HEK293 (cell line): Measurements from ENCODE around the gene RHOD.
A peak's percentile ranks its signal among the peaks of the same experiment; 100 is the strongest.

Experiments used
- CTCF ChIA-PET: fragments of 350-600 bp; formaldehyde crosslinking; extraction: SDS; loops from one replicate; lab custom pipeline; 2021; ENCODE audit warnings: antibody characterized with exemption; lab: Yijun Ruan, JAX
- POLR2A ChIA-PET: fragments of 300-600 bp; formaldehyde crosslinking; extraction: SDS; loops from one replicate; lab custom pipeline; 2020; ENCODE audit warnings: antibody characterized with exemption, inconsistent platforms; lab: Yijun Ruan, JAX
- H3K27ac ChIP-seq: fragments of 200-500 bp; sonication (Bioruptor generic); 2 replicates; pipeline ENCODE4 v1.5.1; 2014; ENCODE audit warnings: low read depth, low read length, control low read depth, inconsistent platforms; ENCODE audit errors: extremely low read depth
- H3K36me3 ChIP-seq, 2 experiments: fragments of 200-500 bp in 1 of 2; sonication (Bioruptor generic) in 1 of 2; 1 replicate in 1 of 2; 2 replicates in 1 of 2; pipeline ENCODE4 v1.5.1; 2014 to 2017; ENCODE audit warnings: inconsistent platforms in 2 of 2, low read length in 2 of 2; ENCODE audit not compliant: control insufficient read depth in 2 of 2, insufficient read depth in 1 of 2
- H3K4me1 ChIP-seq: fragments of 200-500 bp; sonication (Bioruptor generic); 2 replicates; pipeline ENCODE4 v1.5.1; 2014; ENCODE audit warnings: mild to moderate bottlenecking, low read length, inconsistent platforms; ENCODE audit not compliant: control insufficient read depth, insufficient read depth
- H3K4me3 ChIP-seq: 2 replicates; pipeline ENCODE4 v1.5.1; 2011; ENCODE audit warnings: low read depth, mild to moderate bottlenecking, control low read depth, low read length, moderate library complexity
- H3K9me3 ChIP-seq: fragments of 200-500 bp; sonication (Bioruptor generic); 2 replicates; pipeline ENCODE4 v1.5.1; 2014; ENCODE audit warnings: low read depth, low read length, inconsistent platforms; ENCODE audit not compliant: control insufficient read depth, insufficient read depth
- EGR2 ChIP-seq: fragments of 450-650 bp; formaldehyde crosslinking; IDR thresholded peaks from 2 replicates; pipeline ENCODE4 v1.5.1; 2016; ENCODE audit warnings: low read depth, missing biosample characterization, missing genetic modification characterization
- HOXC10 ChIP-seq: sonication (generic); formaldehyde crosslinking; IDR thresholded peaks from 2 replicates; pipeline ENCODE4 v1.8.1; 2023; ENCODE audit warnings: mild to moderate bottlenecking, missing genetic modification reagents
- KLF10 ChIP-seq: fragments of 450-650 bp; IDR thresholded peaks from 2 replicates; pipeline ENCODE4 v1.5.1; 2018; ENCODE audit warnings: missing biosample characterization, mild to moderate bottlenecking, missing genetic modification characterization
- MEIS1 ChIP-seq: sonication (generic); formaldehyde crosslinking; IDR thresholded peaks from 2 replicates; pipeline ENCODE4 v1.8.1; 2022; ENCODE audit warnings: missing genetic modification reagents, mild to moderate bottlenecking, borderline replicate concordance
- PATZ1 ChIP-seq: fragments of 450-650 bp; formaldehyde crosslinking; IDR thresholded peaks from 2 replicates; pipeline ENCODE4 v1.5.1; 2016; ENCODE audit warnings: missing biosample characterization, missing genetic modification characterization
- PRDM1 ChIP-seq: fragments of 450-650 bp; formaldehyde crosslinking; IDR thresholded peaks from 2 replicates; pipeline ENCODE4; 2016; ENCODE audit warnings: missing biosample characterization, missing genetic modification characterization
- REST ChIP-seq: fragments of 450-650 bp; formaldehyde crosslinking; IDR thresholded peaks from 2 replicates; pipeline ENCODE4 v1.5.1; 2016; ENCODE audit warnings: missing biosample characterization, missing genetic modification characterization
- YY2 ChIP-seq: fragments of 450-650 bp; formaldehyde crosslinking; IDR thresholded peaks from 2 replicates; pipeline ENCODE4 v1.5.1; 2016; ENCODE audit warnings: missing biosample characterization, missing genetic modification characterization
- ZFHX2 ChIP-seq: fragments of 450-650 bp; formaldehyde crosslinking; conservative IDR thresholded peaks from 2 replicates; pipeline ENCODE4 v1.5.1; 2016; ENCODE audit warnings: missing biosample characterization, missing genetic modification characterization
- ZNF211 ChIP-seq: fragments of 450-650 bp; formaldehyde crosslinking; IDR thresholded peaks from 2 replicates; pipeline ENCODE4 v1.5.1; 2016; ENCODE audit warnings: low read depth, missing biosample characterization, missing genetic modification characterization
- ZNF248 ChIP-seq: fragments of 450-650 bp; formaldehyde crosslinking; IDR thresholded peaks from 2 replicates; pipeline ENCODE4 v1.5.1; 2017; ENCODE audit warnings: missing biosample characterization, missing genetic modification characterization
- ZNF341 ChIP-seq: fragments of 450-650 bp; formaldehyde crosslinking; IDR thresholded peaks from 2 replicates; pipeline ENCODE4; 2016; ENCODE audit warnings: low read depth, missing biosample characterization, missing genetic modification characterization
- ZNF488 ChIP-seq: fragments of 450-650 bp; formaldehyde crosslinking; IDR thresholded peaks from 2 replicates; pipeline ENCODE4 v1.5.1; 2016; ENCODE audit warnings: missing biosample characterization, missing genetic modification characterization
- ZNF529 ChIP-seq: fragments of 450-650 bp; formaldehyde crosslinking; IDR thresholded peaks from 2 replicates; pipeline ENCODE4 v1.5.1; 2017; ENCODE audit warnings: missing genetic modification characterization, missing biosample characterization; ENCODE audit not compliant: insufficient replicate concordance
- ZNF560 ChIP-seq: fragments of 450-650 bp; formaldehyde crosslinking; IDR thresholded peaks from 2 replicates; pipeline ENCODE4 v1.5.1; 2017; ENCODE audit warnings: missing biosample characterization, missing genetic modification characterization, borderline replicate concordance
- ZNF571 ChIP-seq: fragments of 450-650 bp; formaldehyde crosslinking; IDR thresholded peaks from 2 replicates; pipeline ENCODE4 v1.5.0; 2017; ENCODE audit warnings: missing biosample characterization, missing genetic modification characterization
- ZNF623 ChIP-seq: fragments of 450-650 bp; formaldehyde crosslinking; IDR thresholded peaks from 2 replicates; pipeline ENCODE4 v1.5.1; 2016; ENCODE audit warnings: missing biosample characterization, missing genetic modification characterization
- ZNF629 ChIP-seq: fragments of 450-650 bp; formaldehyde crosslinking; IDR thresholded peaks from 2 replicates; pipeline ENCODE4 v1.5.1; 2017; ENCODE audit warnings: missing biosample characterization, missing genetic modification characterization
- ZNF670 ChIP-seq: fragments of 450-650 bp; formaldehyde crosslinking; IDR thresholded peaks from 2 replicates; pipeline ENCODE4 v1.5.1; 2016; ENCODE audit warnings: missing biosample characterization, missing genetic modification characterization, low read depth
- ZNF677 ChIP-seq: fragments of 450-650 bp; IDR thresholded peaks from 2 replicates; pipeline ENCODE4 v1.5.0; 2018; ENCODE audit warnings: missing biosample characterization, mild to moderate bottlenecking, missing genetic modification characterization, moderate library complexity
- ZNF747 ChIP-seq: fragments of 450-650 bp; formaldehyde crosslinking; IDR thresholded peaks from 2 replicates; pipeline ENCODE4 v1.5.1; 2016; ENCODE audit warnings: missing biosample characterization, missing genetic modification characterization
- ZNF837 ChIP-seq: fragments of 450-650 bp; formaldehyde crosslinking; IDR thresholded peaks from 2 replicates; pipeline ENCODE4 v1.5.1; 2016; ENCODE audit warnings: missing biosample characterization, missing genetic modification characterization

The RHOD gene

GRCh38 chr11:67098799-67099429 lies 42.3 kb downstream of the RHOD start (continued):
- TF ChIP-seq REST (tag by site-specific recombination) (no peak), YY2 (tag by site-specific recombination) (0 out of 2 replicates have a peak, but pooled peaks have one; percentile 20)

- Histone ChIP-seq H3K4me1 (no peaks in the 10 kb centered on the region), H3K4me3 (no peak overlapping the region), H3K27ac (no peak overlapping the region), H3K36me3 (no peaks in the 10 kb centered on the region), H3K9me3 (no peaks in the 10 kb centered on the region)
- TF ChIP-seq ZNF571 (tag by site-specific recombination) (no peak), ZNF747 (tag by site-specific recombination) (no peak), MEIS1 (CRISPR knock-in tag) (no peak), HOXC10 (CRISPR knock-in tag) (no peak), ZNF529 (tag by site-specific recombination) (no peak), ZNF623 (tag by site-specific recombination) (no peak), ZNF248 (tag by site-specific recombination) (no peak), PRDM1 (tag by site-specific recombination) (no peak), ZNF560 (tag by site-specific recombination) (no peak), ZNF629 (tag by site-specific recombination) (no peak), KLF10 (no peak), ZNF670 (no peak)
- ChIA-PET CTCF (no interaction called here), POLR2A (no interaction called here)
These were observed 43.2 kb downstream of the RHOD start for GRCh38 chr11:67099831-67100324.

DNA sequence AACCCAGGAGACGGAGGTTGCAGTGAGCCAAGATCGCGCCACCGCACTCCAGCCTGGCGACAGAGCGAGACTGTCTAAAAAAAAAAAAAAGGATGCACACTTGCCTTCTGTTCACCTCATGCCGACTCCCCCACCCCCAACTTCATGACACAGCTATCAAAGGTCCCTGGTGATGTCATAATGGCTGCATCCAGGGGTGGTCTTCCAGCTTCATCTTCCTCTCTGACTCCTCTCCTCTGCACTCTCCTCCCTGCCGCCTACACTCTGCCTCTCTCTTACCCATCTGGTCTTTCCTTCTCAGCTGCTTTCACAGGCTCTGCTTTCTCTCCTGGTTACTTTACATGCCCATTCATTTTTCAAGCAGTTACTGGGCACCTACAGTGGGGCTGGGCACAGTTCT lies 46.0 kb downstream of the RHOD start:
- H3K4me3 ChIP-seq: no peak overlapping the region
- no peaks in the 10 kb centered on the region for H3K9me3 ChIP-seq
- no peaks in the 10 kb centered on the region for H3K4me1 ChIP-seq
- POLR2A ChIA-PET: interaction anchor here (0.6 kb wide), 1 partner anchor 23 kb away, joined by 4 read pairs; no protein-coding TSS in a partner anchor
- CTCF ChIA-PET: no interaction called here
- H3K27ac ChIP-seq: no peak overlapping the region
- no peaks in the 10 kb centered on the region for H3K36me3 ChIP-seq
- TF ChIP-seq ZFHX2 (peak; percentile 58), EGR2 (tag by site-specific recombination) (peak; percentile 45), ZNF211 (no peak)

- POLR2A ChIA-PET: no interaction called here
- CTCF ChIA-PET: interaction anchor here (1.0 kb wide), 2 partner anchors 9 to 11 kb away, joined by 4 to 7 read pairs; no protein-coding TSS in a partner anchor
- no peaks in the 10 kb centered on the region for H3K9me3 ChIP-seq
- no peak overlapping the region for H3K27ac ChIP-seq
- H3K4me1 ChIP-seq: no peaks in the 10 kb centered on the region
- TF ChIP-seq PATZ1 (tag by site-specific recombination) (no peak), ZNF677 (tag by site-specific recombination) (no peak), ZNF341 (tag by site-specific recombination) (no peak), ZNF488 (tag by site-specific recombination) (no peak), KLF10 (no peak), ZNF837 (no peak)
- no peaks in the 10 kb centered on the region for H3K36me3 ChIP-seq
- no peak overlapping the region for H3K4me3 ChIP-seq
These were observed 49.3 kb downstream of the RHOD start for GRCh38 chr11:67105964-67106363.
